NCI-H2196 treated with DMSO at 0.1 percent for 48 hours (cell line): ENCODE measurements around the gene GRB10.
"Not testable (repeated sequence)": the region's sequence is repeated elsewhere in the genome, so short reads cannot be mapped to it uniquely, and the experiment has no call there.

ENCODE experiments used
- DNase-seq: peaks from one replicate; lab custom pipeline; 2025; ENCODE audit not compliant: unreplicated experiment; lab: John Stamatoyannopoulos, UW

GRB10 gene

DNA sequence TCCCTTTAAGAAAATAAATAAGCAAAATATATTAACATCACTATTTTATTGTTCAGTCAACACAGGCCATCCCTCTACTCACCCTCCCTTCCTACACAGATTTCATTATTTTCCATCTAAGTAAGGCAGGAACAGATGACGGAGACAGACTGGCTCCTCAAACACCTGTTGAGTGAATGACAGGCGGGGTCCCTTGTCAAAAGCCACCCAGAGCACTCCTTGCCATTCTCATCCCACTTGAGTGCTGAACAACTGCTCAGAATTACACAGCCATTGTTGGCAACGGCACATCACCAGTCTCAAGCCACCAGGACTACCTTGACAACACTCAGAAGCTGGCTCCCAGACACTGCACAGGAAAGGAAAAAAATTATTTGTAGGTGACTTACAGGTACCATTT is 3.3 kb downstream of the GRB10 start:
- no peak for DNase-seq

DNA sequence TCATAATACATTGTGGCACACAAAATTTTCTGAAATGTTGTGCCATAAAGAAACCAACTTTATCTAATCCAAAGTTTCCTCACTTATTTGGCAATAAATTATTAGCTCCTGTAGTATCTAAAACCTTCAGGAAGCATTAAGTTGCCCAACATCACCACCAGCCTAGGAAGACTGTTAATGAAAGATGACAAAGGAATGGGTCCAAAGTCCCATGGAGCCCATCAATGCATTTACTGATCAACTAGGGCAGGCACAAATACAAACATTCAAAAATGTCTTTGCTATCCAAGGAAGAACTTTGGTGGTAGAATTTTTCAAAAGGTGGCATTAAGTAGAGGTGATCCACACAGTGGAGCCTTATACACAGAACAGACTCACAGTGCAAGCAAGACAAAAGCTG is 4.5 kb downstream of the GRB10 start:
- DNase-seq = no peak

DNA sequence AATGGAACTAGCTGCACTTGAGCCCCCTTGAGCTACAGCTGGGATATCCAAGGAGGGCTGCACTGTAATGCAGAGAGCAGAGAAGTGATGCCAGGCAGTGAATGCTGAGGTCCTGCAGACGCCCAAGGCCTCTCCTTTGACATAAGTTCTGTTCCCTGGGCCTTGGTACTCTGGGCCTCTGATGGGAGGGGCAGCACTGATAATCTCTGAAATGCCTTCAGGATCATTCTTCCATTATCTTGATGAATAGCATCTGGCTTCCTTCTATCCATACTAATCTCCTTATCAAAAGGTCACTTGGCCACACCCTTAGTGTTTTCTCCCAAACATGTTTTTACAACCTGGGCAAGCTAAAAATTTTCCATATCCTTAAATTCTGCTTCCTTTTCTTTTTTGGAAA is 6.9 kb downstream of the GRB10 start:
- DNase-seq = no peak

DNA sequence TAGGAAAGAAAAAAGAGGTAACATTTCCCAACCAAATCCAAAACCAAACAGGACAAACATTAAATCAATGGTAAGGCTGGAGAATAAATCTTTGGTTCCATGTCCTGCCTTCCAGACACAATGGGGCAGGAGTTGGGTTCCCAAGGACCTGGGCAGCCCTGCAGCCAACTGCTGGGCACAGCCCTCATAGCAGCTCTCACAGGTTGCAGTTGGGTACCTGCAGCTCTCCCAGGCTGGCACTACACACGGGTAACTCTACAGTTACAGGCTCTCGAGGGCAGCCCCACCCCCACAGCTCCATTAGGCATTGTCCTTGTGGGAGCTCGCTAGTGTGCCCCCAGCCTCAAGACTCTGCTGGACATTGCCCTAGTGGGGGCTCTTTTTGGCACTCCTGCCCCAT is 7.5 kb downstream of the GRB10 start:
- DNase-seq = no peak

DNA sequence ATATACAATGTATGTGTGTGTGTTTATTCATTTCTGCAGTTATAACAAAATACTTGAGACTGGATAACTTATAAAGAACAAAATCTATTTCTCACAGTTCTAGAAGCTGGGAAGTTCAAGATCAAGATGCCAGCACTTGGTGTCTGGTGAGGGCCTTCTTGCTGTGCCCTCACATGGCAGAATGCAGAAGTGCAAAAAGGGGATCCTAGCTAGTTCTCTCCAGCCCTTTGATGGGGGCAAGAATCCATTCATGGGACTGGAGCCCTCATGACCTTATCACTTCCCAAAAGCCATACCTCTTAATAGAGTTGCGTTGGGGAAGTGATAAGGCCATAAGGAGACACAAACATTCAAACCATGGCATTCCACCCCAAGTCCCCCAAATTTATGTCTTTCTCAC is 8.4 kb downstream of the GRB10 start:
- DNase-seq = no peak

DNA sequence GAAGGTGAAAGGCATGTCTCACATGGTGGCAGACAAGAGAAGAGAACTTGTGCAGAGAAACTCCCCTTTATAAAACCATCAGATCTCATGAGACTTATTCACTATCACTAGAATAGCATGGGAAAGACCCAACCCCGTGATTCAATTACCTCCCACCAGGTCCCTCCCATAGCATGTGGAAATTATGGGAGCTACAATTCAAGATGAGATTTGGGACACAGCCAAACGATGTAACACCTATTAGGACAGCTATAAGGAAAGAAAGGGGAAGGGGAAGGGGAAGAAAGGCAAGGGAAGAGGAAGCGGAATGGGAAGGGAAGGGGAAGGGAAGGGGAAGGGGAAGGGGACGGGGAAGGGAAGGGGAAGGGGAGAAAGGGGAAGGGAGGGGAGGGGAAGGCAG is 9.6 kb downstream of the GRB10 start:
- not testable (repeated sequence) for DNase-seq

DNA sequence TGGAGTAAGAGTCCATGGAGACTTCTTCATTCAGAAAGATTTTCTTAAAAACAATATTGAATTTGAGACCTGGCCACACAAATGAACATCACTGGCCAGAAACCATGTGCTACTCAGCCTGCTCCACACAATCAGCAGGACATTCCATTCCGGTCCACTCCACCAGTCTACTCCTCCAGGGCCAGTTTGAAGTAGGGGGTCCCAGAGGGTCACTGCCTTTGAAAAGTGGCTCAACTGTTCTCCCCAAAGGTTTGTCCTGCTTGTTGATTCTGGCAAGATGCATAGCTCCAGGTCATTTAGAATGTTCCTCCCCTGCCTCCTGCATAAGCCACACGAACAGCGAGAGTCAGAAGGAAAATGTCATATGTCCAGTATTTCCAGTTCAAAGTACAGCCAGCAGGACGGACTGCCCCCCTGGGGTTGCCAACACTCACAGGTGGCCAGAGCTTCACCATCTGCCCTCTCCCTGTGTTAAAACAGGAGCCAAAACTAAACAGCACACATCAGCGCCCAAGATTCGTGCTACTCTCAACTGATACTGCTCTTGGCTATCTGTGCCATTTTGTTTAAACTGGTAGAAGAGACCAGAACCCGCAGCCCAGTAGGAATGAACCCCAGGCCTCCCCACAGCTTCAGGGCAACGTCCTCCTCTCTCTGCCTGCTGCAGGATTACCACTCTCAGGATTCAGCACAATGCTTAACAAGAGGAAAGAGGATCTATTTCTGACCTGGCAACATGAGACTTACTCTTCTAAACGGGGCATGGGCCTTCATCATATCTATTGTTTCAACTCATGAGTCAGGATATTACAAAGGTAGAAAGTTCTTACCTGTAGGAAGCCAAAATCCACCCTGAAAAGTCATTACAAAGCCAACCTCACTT is 11.3 kb downstream of the GRB10 start:
- no peak for DNase-seq

DNA sequence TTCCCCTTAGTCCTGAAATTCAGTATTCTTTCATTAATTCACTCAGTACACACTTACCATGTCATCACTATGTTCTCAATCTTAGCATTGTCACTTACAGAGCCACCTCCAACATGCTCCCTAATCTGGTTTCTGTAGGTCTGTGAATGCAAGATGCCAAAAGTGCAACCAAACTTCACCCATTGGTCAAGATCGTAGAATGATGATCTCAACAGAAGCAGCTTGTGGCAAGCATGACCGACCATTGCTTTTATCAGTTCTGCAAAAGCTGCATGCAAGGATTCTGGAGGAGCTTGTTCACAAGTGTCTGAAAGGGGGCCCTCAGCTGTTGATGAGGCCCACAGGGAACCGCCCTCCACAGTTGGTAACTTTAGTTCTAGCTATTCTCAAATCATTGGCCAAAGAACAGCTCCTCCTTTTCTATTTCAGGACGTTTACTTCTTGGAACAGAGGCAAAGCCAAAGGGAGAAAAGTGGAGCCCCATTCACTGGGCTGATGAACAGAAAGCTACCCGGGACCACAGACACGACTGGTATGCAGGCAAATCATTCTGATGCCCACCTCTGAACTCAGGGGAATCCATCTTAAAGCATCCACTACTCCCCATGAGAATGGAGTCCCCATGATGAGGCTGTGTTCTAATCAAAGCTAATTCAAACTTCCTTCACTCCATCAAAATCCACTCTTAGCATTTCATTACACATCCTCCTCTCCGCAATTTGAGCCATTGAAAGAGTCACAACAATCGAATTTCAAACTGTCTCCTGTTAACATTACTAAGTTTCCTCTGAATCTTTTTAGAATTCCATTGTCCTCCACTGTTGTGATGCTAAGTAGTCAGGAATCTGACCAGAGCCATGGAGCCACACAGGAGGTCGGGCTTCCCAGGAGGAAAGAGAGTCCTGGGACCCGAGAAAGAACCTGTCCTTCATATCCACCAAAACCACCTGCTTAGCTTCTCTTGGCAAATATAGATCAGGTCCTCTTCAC is 13.9 kb downstream of the GRB10 start:
- DNase-seq = no peak

DNA sequence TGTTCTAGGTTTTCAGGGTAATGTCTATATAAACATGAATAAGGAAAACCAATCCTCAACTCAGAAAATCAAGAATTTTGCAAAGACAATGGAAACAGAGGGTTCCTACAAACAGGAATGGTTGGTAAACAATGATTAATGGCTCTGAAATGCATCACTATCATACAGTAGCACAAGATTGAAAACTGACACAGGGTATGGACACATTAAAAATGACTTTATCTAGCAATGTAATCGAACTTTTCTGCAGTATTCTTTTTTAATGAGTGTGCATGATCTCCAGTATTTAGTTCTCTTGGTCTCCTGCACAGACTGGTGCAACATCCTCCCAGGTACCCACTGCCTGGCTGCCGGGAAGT is 15.9 kb downstream of the GRB10 start:
- no peak for DNase-seq

DNA sequence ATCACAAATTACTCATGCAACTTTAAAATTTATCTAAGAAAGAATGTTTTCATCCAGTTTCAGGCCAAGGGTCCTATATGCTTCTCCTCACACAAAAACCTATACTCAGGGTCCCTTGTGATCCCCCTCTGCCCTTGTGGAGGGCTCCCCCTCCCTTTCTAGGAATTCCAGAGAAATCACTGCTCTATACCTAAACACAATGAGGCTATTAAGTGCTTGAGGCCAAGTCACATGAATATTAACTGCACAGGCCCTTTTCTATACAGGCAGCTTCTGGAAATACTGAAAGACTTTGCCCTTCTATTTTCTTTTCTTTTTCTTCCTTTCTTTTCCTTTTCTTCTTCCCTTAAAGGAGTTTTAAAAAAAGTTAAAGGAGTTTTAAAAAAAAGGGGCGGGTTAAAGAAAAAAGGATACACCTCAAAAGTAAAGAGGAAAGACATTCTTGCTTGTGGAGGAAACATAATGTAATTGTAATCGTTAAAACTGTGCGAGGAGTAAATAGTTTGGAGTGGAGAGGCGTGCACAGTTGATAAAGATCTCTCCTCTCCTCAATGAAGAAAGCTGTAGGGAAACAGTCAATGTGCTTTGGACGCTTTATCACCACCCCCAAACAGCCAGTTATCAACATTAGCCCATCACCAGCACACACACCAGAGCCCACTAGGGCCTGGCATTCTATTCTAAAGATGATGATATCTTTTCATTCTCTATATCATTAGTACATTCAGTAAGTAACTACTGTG is 16.4 kb downstream of the GRB10 start:
- no peak for DNase-seq

DNA sequence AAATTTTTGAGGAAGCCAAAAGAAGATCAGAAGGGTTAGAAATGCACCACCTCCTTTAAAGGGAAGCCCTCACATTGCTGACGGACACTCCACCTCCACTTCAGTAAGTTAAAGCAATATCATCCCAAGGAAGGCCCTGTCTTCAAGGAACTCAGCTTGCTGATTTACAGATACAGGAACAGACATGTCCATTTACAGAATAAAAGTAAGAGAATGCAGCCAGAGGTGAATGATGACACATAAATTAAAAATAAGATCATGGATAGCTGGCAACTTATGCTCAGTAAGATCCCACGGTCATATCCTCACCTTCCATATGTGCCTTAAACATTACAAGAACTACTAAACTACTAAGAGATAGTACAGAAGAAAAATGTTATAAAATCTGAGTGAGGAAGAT is 20.4 kb downstream of the GRB10 start:
- DNase-seq = no peak

DNA sequence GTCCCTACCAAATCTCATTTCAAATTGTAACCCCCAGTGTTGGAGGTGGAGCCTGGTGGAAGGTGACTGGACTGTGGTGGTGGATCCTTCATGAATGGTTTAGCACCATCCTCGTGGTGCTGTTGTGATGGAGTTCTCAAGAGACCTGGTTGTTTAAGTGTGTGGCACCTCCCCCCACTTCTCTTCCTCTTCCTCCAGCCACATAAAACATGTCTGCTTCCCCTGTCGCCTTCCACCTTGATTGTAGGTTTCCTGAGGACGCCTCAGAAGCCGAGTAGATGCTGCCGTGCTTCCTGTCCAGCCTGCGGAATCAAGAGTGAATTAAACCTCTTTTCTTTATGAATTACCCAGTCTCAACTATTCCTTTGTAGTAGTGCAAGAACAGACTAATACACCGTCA is 21.0 kb downstream of the GRB10 start:
- DNase-seq = no peak

DNA sequence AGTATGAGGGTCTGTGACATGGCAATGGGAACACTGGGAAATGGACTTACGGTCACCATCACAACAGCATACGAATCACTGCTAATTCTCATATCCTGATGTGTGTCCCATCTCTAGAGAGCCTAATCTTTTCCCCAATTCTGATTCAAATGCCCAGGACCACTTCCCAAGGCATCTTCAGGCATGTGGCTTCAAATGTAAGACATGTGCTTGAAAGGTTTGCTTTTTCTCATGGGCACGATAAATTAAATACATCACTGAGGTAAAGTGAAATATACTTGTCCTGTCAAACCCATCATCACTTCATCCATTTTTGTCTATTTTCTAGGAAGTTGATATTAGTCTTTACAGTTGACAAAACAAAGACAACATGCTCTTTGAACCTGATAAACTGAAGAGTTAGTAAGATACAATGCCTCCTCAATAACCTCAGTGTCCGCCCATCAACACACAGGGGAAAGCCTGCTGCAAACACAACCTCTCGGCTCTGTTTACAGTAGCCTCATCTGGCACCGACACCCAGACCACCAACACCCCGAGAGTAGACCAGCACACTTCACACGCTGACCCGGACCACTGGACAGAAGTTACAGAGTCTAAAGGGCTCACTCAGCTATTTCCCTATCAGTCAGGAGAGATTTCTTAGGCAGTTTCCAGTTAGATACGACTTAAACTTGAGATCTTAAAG is 24.8 kb downstream of the GRB10 start:
- DNase-seq = no peak

DNA sequence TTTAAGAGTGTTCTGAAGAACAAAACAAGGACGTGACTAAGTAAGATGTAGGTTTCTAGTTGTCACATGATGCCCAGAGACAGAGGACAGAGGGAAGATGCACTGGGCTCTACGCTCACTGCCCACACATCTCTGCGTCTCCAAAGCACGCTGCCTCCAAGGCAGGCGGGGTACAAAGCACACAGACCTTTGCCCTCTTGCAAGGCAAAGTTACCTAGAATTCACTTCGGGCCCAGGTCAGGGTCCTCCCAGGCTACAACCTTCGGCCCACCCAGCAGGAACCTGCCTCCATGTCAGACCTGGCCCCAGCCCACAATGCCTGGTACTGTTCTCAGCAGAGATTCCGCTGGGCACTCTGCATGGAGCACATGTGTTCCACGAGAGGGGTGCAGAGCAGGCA is 26.5 kb downstream of the GRB10 start:
- DNase-seq = no peak

DNA sequence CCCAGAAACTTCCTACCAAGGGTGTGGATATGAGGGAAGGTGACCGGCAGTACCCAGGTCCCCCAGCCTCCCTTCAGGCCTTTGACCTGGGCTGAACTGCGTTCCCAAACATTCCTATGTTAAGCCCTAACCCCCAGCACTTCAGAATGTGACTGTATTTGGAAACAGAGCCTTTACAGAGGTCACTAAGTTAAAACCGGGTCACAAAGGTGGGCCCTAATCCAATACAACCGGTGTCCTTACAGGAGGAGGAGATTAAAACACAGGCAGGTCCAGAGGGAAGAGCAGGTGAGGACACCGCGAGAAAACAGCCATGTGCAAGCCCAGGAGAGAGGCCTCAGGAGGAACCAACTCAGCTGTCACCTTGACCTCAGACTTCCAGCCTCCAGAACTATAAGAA is 28.0 kb downstream of the GRB10 start:
- no peak for DNase-seq

DNA sequence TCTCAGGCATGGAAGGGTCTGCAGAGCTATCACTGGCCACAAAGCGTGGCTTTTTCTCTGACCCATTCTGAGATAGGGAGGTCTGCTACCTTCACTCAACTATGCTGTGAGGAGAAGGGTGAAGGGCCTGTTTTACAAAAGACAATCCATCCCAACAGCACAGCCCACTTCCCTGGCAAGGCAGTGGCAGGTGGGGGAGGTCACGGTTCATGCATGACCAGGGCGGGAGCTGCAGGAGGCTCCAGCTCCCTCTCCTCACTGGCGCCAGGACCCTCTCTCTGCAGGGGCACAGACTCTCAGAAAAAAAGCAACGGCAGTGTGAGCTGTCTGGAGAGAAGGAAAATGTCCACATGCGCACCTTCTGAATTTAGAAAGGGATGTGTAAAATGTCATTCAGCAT is 28.5 kb downstream of the GRB10 start:
- DNase-seq = no peak

DNA sequence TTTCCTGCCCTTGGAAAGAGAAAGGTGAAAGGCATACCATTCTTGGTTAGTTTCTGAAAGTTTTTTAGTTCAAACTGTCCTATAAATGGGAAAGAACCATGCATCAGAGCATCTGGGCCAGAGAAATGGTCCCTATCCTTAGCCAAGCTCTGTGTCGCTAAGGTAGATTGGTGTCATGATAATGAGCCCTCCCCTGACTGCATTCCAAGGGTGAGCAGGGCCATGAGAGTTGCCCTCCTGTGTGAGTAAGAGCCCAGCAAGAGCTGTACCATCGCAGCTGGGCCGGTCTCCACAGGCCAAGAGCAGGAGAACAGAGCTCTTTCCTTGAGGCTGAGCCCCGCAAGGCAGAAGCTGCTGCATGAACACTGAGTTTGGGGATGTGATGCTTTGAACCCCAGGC is 30.3 kb downstream of the GRB10 start:
- no peak for DNase-seq

DNA sequence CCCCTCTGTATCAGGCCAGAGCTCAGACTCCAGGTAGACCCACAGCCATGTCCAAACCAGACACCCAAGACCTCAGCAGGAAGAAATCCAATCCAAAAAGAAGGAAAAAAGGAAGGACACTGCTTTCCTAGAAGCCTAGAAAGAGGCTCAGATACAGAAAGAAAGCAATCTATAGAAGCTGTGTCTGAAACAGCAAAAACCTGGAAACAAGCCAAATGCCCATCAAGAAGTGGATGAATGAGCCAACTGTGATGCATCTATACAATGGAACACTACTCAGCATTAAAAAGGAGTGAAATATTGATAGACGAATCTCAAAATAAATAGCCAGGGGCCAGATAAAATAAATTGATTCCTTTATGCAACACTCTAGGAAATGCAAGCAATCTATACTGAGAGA is 31.6 kb downstream of the GRB10 start:
- no peak for DNase-seq

DNA sequence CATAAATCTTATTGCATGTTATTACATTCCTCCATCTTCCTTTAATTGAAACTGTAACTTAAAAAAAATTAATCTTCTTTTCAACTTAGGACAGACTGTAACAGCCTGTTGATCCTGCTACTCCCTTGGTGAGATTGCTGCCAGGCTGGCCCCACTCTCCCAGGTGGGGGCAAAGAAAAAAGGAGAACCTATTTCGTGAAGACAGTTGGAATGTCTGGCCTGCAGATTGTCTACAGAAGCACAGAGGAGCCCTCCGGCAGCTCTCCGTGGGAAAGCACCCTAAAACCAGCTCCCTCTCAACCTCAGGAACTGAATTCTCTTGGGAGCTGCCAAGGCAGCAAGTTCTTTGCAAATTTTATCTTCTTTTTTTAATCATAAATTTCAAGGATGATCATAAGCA is 32.8 kb downstream of the GRB10 start:
- DNase-seq = no peak

DNA sequence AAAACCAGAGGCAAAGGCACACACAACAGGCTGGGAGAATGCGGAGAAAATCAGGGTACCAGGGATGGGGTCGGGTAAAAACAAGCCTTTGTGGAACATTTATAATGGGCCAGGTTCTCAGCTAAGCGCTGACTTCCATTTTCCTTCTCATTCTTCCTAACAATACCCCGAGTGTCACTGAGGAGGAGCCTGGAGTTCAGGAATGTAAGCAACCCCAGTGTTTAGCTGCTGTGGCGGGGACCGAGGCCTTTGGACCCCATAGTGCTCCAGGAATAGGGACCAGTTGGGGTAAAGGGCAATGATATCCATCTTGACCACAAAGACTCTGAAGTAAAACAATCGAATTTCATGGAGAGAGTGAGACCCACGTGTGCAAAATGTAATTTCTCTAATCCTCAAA is 34.2 kb downstream of the GRB10 start:
- no peak for DNase-seq

DNA sequence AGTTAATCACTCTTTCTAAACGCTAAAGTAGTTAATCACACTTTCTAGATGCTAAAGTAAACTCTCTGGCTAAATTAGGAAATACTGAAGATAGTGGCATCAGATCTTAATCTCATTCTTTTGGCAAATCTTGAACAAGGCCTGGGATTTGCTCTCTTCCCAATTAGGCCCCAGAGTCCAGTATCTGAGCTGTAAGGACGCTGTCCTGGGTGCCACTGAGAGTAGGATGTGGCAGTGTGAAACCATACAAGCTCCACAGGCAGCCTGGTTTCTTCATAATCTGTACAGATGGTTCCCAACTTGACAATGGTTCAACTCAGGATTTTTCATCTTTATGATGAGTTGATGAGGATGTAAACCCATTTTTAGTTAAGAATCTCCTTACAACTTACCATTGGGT is 36.9 kb downstream of the GRB10 start:
- DNase-seq = no peak
